SJCRH30 (cell line): ENCODE results near the gene DYNLT1. TPM values are rescaled to one million over a fixed set of nuclear protein-coding genes. Genes with fewer than 3 reads are reported as not detected.
"Not testable (repeated sequence)": the region's sequence is repeated elsewhere in the genome, so short reads cannot be mapped to it uniquely, and the experiment has no call there.

Experiments used
- DNase-seq, 2 experiments: peaks; one replicate each; pipeline ENCODE4 v3.0.0-alpha.2; 2015 to 2020
- H3K27ac ChIP-seq: fragments of 250-450 bp; sonication (Bioruptor Pico); 2 replicates; pipeline ENCODE4 v1.5.1; 2020; ENCODE audit warnings: mild to moderate bottlenecking, moderate library complexity
- H3K27me3 ChIP-seq: fragments of 250-450 bp; sonication (Bioruptor Pico); 2 replicates; pipeline ENCODE4 v1.5.1; 2020; ENCODE audit warnings: mild to moderate bottlenecking, moderate library complexity
- H3K36me3 ChIP-seq: fragments of 250-450 bp; sonication (Bioruptor Pico); 2 replicates; pipeline ENCODE4 v1.5.1; 2020; ENCODE audit warnings: mild to moderate bottlenecking, moderate library complexity
- H3K4me1 ChIP-seq: fragments of 250-450 bp; sonication (Bioruptor Pico); 2 replicates; pipeline ENCODE4 v1.5.1; 2020; ENCODE audit warnings: mild to moderate bottlenecking, moderate library complexity
- H3K4me3 ChIP-seq: fragments of 250-450 bp; sonication (Bioruptor Pico); 2 replicates; pipeline ENCODE4 v1.5.1; 2020; ENCODE audit warnings: mild to moderate bottlenecking, moderate library complexity
- H3K9me3 ChIP-seq: fragments of 250-450 bp; sonication (Bioruptor Pico); replicated peaks from 2 replicates; pipeline ENCODE4 v1.5.1; 2020; ENCODE audit warnings: mild to moderate bottlenecking, moderate library complexity
- total RNA-seq: library from RNA; depleted of rRNA; stranded (reverse); fragments of >200 nt; shearing (Covaris generic); gene quantifications from 2 replicates; pipeline ENCODE4 v1.2.3, GENCODE V29; 2014

Gene DYNLT1
- total RNA-seq, 1 experiment from 2014 or later, result 104 TPM

DNA sequence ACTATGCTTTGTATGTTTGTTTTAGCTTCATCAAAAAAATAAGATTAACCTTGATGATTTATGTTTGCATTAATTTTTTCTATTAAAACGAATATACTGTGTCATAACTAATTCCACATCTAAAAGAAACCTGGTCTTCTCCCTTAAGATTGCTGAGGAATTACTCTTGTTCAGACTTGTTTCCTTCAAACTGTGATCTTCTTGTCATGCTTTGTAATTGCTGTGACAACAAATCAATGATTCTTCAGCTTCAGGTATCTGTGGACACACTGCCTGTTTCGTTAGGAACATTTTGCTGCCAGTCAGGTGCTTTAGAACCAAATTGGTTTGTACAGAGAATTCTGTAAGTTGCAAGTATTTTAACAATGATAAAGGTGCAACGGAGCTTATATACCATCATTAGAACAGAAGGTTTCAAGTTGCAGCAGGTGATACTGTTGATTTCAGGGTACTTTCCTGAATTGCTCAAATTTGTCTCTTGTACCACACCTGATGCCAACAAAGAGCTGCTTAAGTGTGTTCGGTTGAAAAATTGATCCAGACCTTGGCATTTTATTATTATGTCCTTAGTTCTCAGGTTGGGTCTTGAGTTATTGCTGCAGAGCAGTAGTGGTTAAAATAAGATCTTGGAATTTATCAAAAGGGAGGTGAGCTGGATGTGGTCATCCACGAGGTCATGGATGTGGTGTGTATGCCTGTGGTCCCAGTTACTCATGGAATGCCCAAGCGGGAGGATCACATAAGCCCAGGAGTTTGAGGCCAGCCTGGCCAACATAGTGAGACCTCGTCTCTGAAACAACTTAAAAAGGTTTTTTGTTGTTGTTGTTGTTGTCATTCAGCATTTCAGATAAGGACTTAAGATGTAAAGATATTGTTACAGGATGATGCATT lies 24.8 kb upstream of the DYNLT1 start:
- no peak for DNase-seq
- Histone ChIP-seq H3K36me3 (no peaks in the 10 kb centered on the region), H3K4me1 (no peaks in the 10 kb centered on the region), H3K27ac (no peak overlapping the region), H3K4me3 (no peak overlapping the region), H3K27me3 (no peaks in the 10 kb centered on the region), H3K9me3 (no peaks in the 10 kb centered on the region)

DNA sequence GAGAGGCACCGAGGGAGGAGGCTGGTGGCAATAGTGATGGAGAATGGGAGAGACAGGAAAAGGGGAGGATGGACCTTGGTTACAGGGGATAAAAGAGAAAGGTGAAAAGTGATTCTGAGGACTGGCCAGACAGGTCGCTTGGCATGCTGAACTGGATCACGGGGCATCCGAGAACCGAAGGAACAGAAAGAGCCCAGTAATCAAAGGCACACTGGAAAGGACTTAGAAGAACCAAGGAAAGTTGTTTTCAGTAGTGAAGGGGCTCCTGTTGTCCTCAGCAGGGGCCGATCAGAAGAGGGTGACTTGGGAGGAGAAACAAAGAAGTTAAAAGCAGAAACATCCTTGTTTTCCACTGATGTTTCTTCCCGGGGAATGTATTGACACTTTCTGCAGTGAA lies 24.2 kb upstream of the DYNLT1 start:
- Histone ChIP-seq H3K9me3 (no peaks in the 10 kb centered on the region), H3K27ac (no peak overlapping the region), H3K4me3 (no peak overlapping the region), H3K4me1 (no peaks in the 10 kb centered on the region), H3K36me3 (no peaks in the 10 kb centered on the region), H3K27me3 (no peaks in the 10 kb centered on the region)
- DNase-seq, result no peak

DNA sequence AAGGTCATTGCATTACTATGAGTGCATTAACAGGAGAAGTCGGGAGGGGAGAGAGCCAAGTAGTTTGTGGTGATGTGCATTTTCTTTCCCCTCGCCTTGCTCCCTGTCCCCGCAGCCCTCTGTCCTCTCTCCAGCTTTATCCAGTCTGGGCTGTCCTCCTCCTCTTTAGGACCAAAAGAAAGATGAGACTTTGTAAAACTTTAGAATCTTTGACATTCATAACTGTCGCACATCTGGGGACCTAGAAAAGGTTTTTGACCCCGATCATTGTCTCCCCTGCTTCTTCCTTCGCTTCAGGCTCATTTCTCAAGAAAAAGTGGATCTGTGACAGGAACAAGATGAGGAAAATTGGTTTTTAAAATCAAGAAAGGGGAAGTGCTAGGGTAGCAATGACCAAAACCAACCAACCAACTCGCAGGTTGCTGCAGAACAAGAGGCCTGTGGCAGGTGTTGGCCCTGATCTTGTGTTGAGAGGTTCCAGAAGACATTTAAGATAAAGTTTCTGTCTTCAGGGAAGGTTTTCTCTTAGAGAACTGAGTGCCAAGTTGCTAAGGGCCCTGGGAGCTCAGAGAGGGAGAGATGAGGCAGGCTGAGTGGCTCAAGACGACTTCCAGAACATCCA lies 22.9 kb upstream of the DYNLT1 start:
- Histone ChIP-seq H3K36me3 (no peaks in the 10 kb centered on the region), H3K4me3 (no peak overlapping the region), H3K9me3 (no peaks in the 10 kb centered on the region), H3K27me3 (no peaks in the 10 kb centered on the region), H3K4me1 (peaks cover under 1% of the 10 kb centered on the region), H3K27ac (no peak overlapping the region)
- DNase-seq, result no peak

DNA sequence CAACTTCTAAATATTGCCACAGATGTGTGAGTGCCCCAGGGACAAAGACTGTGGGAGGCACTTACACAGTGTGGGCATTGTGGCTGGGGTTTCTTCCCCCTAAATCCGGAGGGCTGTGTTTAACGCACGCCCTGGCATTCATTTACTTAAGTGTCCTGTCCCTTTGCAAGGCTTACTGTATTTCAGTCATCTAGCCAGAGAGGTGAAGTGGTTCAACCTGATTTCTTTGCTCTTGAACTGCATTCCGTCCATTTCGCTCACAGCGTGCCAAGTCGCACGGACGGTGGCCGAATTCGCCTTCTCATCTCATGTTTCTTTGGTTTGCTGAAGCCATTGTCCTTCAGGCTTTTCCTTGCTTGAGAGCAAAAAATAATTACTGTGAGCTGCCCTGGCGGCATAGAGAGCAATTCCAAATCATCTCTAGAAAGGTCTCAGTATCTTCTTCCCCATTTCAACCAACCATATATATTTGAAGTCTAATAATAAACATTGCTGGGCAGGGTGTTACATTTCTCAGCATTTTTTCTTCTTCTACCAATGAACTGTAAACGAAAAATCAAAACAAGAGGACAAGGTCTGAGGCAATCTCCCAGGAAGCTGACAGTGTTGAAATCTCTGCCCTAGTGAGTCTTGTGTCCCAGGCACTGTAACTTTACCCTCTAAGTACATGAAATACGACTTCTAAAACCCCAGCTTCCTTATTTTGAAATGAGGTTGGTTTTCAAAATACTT lies 22.3 kb upstream of the DYNLT1 start:
- no peak for DNase-seq
- H3K36me3 ChIP-seq, result no peaks in the 10 kb centered on the region
- no peak overlapping the region for H3K4me3 ChIP-seq
- H3K27ac ChIP-seq, result no peak overlapping the region
- H3K9me3 ChIP-seq, result no peaks in the 10 kb centered on the region
- H3K27me3 ChIP-seq, result no peaks in the 10 kb centered on the region
- peaks cover 7% of the 10 kb centered on the region for H3K4me1 ChIP-seq

DNA sequence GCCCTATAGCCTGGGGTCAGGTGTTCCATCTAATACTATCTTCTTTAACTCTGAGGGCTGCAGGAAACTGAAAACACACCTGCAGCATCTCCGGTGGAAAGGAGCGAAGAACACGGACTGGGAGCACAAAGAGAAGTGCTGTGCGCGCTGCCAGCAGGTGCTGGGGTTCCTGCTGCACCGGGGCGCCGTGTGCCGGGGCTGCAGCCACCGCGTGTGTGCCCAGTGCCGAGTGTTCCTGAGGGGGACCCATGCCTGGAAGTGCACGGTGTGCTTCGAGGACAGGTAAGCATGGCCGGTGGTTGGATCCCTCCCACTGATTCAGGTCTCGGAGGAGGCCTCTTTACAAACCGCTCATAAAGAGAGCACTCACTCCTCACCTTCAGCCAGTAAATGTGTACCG lies 20.8 kb upstream of the DYNLT1 start:
- Histone ChIP-seq H3K27ac (no peak overlapping the region), H3K4me1 (peaks cover 10% of the 10 kb centered on the region), H3K9me3 (no peaks in the 10 kb centered on the region), H3K27me3 (no peaks in the 10 kb centered on the region), H3K4me3 (no peak overlapping the region), H3K36me3 (no peaks in the 10 kb centered on the region)
- DNase-seq, result no peak

DNA sequence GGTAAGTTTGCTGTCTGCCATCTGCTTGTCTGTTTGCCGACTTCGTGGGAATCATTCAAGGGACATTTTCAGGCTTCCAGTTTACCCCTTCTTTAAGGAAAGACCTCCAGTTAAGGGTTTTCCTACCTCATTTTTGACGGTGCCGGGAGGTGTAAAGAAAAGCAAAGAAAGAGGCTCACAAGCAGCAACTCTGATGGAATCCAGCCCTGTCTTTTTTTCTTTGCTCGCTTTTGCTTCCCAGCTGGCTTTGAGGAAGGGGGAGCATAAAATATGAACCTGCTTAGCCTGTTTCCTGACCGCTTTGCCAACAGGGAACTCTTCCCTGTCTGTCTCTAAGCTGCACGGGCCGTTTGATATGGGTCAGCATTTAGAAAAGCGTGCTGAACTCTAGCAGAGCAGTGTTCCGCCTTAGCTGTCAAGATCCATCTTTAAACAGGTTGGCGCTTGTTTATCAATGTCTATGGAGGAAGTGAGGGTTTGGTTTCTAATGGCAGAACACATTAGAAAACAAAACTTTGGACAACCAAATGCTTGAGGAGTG lies 19.2 kb upstream of the DYNLT1 start:
- Histone ChIP-seq H3K9me3 (no peaks in the 10 kb centered on the region), H3K27me3 (no peaks in the 10 kb centered on the region), H3K4me3 (peak overlapping the region; percentile 59), H3K4me1 (peaks cover 10% of the 10 kb centered on the region), H3K27ac (peak overlapping the region; percentile 91), H3K36me3 (no peaks in the 10 kb centered on the region)
- peak in 1 of 2 experiments; percentile 46 for DNase-seq

DNA sequence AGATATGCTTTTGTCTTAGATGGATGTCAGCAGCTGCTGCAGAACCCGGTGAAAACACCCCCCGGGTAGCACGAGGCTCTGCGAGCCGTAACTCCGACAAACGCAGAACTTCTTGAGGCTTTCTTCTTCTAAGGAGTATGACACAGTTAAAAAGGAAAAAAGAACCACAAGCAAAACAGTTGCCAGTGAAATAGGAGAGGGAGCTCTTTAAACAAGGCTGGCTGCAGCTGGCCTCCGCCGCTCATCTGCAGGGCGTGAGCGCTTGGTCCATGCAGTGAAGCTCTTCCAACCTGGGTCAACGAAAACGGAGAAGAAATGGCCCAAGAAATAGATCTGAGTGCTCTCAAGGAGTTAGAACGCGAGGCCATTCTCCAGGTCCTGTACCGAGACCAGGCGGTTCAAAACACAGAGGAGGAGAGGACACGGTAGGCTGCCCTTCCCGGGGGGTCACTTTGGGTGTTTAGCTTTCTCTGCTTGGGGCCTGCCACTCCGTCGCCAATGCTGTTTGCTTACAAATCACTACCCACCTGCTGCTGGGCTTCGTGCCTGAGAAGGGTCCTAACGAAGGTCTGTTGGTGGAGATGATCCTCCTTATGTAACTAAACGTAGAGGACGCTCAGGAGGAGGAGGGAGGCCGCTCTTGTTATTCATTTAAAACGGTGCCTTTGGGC lies 18.5 kb upstream of the DYNLT1 start:
- peak; percentile 86 to 92 for DNase-seq
- Histone ChIP-seq H3K4me1 (peaks cover 10% of the 10 kb centered on the region), H3K27ac (peak overlapping the region; percentile 91), H3K4me3 (peak overlapping the region; percentile 59), H3K36me3 (no peaks in the 10 kb centered on the region), H3K27me3 (no peaks in the 10 kb centered on the region), H3K9me3 (no peaks in the 10 kb centered on the region)

DNA sequence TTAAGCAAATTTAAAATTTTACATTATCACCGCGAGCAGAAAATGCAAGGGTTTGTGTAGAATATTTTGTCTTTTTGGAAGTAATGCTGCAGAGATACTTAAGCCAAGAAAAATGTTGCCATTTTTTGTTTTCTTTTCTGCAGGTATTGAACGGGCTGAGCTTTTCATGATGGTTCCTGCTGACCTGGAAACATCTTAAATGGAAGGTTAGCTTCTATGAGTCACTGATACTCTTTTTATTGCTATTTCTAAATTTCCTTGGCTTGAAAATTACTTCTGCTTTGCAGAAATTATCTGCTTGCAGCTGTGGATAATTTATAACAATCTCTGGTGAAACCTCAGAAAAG lies 18.0 kb upstream of the DYNLT1 start:
- Histone ChIP-seq H3K27me3 (no peaks in the 10 kb centered on the region), H3K36me3 (no peaks in the 10 kb centered on the region), H3K4me3 (peak overlapping the region; percentile 59), H3K27ac (peak overlapping the region; percentile 91), H3K9me3 (no peaks in the 10 kb centered on the region), H3K4me1 (peaks cover 10% of the 10 kb centered on the region)
- no peak for DNase-seq

DNA sequence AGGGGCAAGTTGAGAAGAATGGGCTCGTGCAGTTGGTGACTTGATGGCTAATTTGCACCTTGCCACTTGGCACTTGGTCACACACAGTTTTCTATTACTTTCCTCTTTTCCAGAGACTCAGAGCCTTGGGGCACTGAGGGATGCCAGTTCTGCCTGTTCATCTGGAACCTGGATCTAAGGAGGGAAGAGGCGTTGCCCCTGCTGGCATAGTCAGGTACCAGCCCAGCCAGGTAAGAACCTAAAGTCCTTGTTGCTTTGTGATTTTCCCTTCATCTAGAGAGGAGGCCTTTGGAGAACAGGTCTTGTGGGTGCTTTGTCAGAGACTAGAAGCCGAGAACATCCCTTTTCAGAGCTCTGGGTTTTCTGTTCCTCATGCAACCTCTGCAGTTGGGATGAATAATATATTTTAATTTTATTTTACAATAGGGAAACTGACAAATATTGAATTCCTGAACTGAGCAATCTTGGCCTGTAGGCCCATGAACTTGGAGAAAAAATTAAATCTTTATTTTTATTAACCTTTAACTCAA lies 16.7 kb upstream of the DYNLT1 start:
- H3K4me1 ChIP-seq, result peaks cover 10% of the 10 kb centered on the region
- H3K27ac ChIP-seq, result peak overlapping the region; percentile 91; the same call in 1 of the 2 replicates
- H3K27me3 ChIP-seq, result no peaks in the 10 kb centered on the region
- H3K4me3 ChIP-seq, result no peak overlapping the region
- no peaks in the 10 kb centered on the region for H3K9me3 ChIP-seq
- DNase-seq, result no peak
- no peaks in the 10 kb centered on the region for H3K36me3 ChIP-seq

DNA sequence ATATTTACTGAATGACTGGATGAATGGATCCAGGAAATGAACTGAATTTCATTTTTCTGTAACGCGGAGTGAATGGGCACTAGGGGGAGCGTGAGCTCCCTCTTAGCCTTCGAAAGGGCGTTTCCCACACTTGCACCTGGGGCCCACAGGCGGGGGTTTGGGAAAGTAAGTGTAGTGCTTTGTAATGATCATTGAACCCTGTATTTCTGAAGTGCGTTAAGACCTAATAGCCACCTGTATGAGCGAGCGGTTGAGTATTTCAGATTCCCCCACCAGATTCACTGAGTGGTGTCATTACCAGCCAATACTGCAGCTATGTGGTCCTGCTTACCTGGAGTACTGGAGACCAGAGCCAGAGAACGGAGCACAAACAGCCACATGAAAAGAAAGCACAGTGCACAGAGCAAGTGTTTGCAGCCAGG lies 15.8 kb upstream of the DYNLT1 start:
- H3K27me3 ChIP-seq, result no peaks in the 10 kb centered on the region
- DNase-seq, result peak; percentile 14 to 46

DNA sequence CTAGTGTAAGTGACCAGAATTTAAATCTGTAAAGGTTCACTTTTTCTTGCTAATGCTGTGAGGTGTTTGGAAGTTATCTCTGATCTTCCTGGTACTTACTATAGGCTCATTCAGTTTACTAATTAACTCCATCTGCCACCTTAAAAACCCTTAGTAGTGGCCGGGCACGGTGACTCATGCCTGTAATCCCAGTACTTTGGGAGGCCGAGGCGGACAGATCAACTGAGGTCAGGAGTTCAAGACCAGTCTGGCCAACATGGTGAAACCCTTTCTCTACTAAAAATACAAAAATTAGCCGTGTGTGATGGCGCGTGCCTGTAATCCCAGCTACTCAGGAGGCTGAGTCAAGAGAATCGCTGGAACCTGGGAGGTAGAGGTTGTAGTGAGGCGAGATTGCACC lies 12.4 kb upstream of the DYNLT1 start:
- H3K4me1 ChIP-seq, result peaks cover 30% of the 10 kb centered on the region
- H3K27me3 ChIP-seq, H3K4me3 ChIP-seq, H3K27ac ChIP-seq, H3K36me3 ChIP-seq, H3K9me3 ChIP-seq, DNase-seq: not testable (repeated sequence)

More for the DNA sequence above, 15.8 kb upstream of the DYNLT1 start:
- Histone ChIP-seq H3K36me3 (no peaks in the 10 kb centered on the region), H3K27ac (no peak overlapping the region), H3K4me1 (peaks cover 18% of the 10 kb centered on the region), H3K4me3 (no peak overlapping the region), H3K9me3 (no peaks in the 10 kb centered on the region)

DNA sequence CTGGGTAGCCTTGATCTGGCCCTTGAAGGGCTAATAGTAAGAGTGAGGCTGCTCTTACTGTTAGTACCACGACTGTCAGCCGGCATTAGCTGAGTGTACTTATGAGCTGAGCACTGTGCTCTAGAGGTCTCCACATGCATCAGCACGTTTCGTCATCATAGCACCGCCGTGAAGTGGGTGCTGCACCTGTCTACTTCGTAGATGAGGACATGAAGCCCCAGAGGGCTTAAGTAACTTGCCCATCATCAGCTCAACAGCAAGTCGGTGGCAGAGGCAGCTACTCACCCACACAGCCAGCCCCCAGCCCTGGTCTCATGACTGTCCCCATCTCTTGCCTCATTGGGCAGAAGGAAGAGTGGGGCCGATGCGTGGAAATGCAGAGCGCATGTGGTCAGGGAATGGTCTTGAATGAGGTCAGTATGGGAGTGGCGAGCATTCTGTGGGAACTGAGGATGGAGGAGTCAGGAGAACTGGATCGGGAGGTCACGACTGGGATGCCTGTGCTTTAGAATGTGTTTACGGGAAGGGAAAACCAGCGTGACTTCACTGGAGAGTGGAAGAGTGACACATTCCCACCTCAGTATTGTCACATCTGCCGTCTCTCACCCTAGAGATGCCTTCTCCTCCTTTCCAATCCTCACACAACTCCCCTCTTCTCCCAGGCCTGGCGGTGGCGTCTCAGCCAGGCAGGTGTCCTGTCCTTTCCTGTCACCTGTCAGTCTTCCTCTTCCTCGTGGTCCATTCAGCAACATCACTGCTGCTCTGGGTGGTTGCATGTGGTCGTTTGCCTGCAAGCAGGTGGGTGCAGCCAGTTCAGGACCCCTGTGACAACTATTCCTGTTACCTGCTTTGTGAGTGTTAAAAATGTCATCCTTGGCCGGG lies 11.3 kb upstream of the DYNLT1 start:
- peak overlapping the region; percentile 28; the same call in 1 of the 2 replicates for H3K27ac ChIP-seq
- H3K27me3 ChIP-seq, result no peaks in the 10 kb centered on the region
- peaks cover 25% of the 10 kb centered on the region for H3K4me1 ChIP-seq
- no peak overlapping the region for H3K4me3 ChIP-seq
- H3K9me3 ChIP-seq, result no peaks in the 10 kb centered on the region
- no peaks in the 10 kb centered on the region for H3K36me3 ChIP-seq
- DNase-seq, result peak; percentile 24 to 47

DNA sequence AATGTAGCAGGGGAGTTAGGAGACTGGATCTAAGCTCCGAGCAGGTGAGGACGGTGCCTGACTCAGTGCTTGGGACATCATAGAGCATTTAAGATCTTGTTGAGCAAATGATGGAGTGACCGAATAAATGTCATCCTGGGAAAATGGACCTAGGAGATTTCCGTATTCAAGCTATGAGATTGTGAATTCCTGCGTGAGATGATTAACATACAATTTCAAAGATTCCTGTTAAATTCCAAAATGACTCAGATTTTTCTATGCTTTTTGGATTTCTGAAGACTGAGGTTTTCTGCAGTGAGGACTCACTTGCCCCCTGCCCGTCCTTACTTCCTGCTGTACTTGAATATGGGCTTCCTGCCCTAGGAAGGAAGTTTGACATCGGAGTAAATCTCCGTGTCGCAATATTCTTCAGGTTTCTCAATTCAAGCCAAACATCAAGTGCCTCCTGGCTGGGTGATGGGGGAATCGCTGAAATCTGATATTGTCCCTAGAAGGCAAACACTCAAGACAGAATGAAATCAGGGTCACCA lies 10.5 kb upstream of the DYNLT1 start:
- Histone ChIP-seq H3K36me3 (no peaks in the 10 kb centered on the region), H3K27me3 (no peaks in the 10 kb centered on the region), H3K4me3 (no peak overlapping the region), H3K27ac (peak overlapping the region; percentile 28), H3K9me3 (no peaks in the 10 kb centered on the region), H3K4me1 (peaks cover 25% of the 10 kb centered on the region)
- peak in 1 of 2 experiments; percentile 34 for DNase-seq
